Breast epithelium (tissue), 4 donors: ENCODE results near the gene LZIC. TPM values are rescaled to one million over a fixed set of nuclear protein-coding genes. Genes with fewer than 3 reads are reported as not detected.

Experiments used
- DNase-seq, 2 donors: peaks; one replicate each; pipeline ENCODE4 v3.0.0-alpha.2; 2019; ENCODE audit warnings: low spot score in 2 of 2
- H3K27ac ChIP-seq, 2 donors: fragments of 200-600 bp; sonication (generic) in 1 of 2; one replicate each; pipeline ENCODE4 v1.5.1; 2016 to 2019; ENCODE audit warnings: mild to moderate bottlenecking in 1 of 2
- H3K27me3 ChIP-seq, 2 donors: fragments of 200-600 bp; sonication (generic) in 1 of 2; one replicate each; pipeline versions ENCODE4 v1.5.1 to v1.6.0; 2017 to 2019; ENCODE audit warnings: control low read depth in 1 of 2, mild to moderate bottlenecking in 1 of 2
- H3K36me3 ChIP-seq: fragments of 200-600 bp; one replicate; pipeline ENCODE4 v1.5.1; 2019
- H3K4me1 ChIP-seq, 2 donors: fragments of 200-600 bp; sonication (generic); one replicate each; pipeline ENCODE4 v1.5.1; 2016 to 2019; ENCODE audit warnings: control low read depth in 1 of 2
- H3K4me3 ChIP-seq, 3 donors: fragments of 200-600 bp; sonication (generic); 1 replicate in 2 of 3; 2 replicates in 1 of 3; pipeline ENCODE4 v1.5.1; 2016 to 2019; ENCODE audit warnings: mild to moderate bottlenecking in 3 of 3, moderate library complexity in 2 of 3
- H3K9me3 ChIP-seq, 2 donors: fragments of 200-600 bp; sonication (generic) in 1 of 2; one replicate each; pipeline ENCODE4 v1.5.1; 2016 to 2019; ENCODE audit warnings: control low read depth in 1 of 2
- CTCF ChIP-seq, 3 donors: fragments of 450-650 bp; IDR thresholded peaks; one replicate each; pipeline ENCODE4 v1.5.1; 2016 to 2017; ENCODE audit warnings: antibody characterized with exemption in 3 of 3, mild to moderate bottlenecking in 3 of 3, moderate library complexity in 3 of 3
- POLR2A ChIP-seq: fragments of 450-650 bp; IDR thresholded peaks from one replicate; pipeline ENCODE4 v1.6.1; 2016; ENCODE audit warnings: antibody characterized with exemption, mild to moderate bottlenecking, moderate library complexity
- POLR2AphosphoS5 ChIP-seq, 3 donors: sonication (generic); formaldehyde crosslinking; IDR thresholded peaks; one replicate each; pipeline ENCODE4 v1.6.1; 2017; ENCODE audit warnings: antibody characterized with exemption in 3 of 3
- intact Hi-C: fragments of 100-400 bp; cut with DNase I; formaldehyde crosslinking; loops from one replicate; pipeline ENCODE4 v1.15.1; 2023; ENCODE audit warnings: low total_unique reads
- total RNA-seq, 3 donors: library from RNA; depleted of rRNA; stranded (reverse); fragments of >200 nt; gene quantifications; one replicate each; pipeline ENCODE4 v1.1.0, GENCODE V29; 2016

The LZIC gene
- total RNA-seq, result 10 to 100 TPM; 22.3 to 29.3 (median 23.7) TPM

- TF ChIP-seq CTCF (IDR thresholded peaks at IDR 0.05) (peak in 1 of 3 donors; percentile 12), POLR2AphosphoS5 (IDR thresholded peaks at IDR 0.05) (peak; percentile 74 to 90 (median 76)), POLR2A (peak; percentile 48)
- Histone ChIP-seq H3K36me3 (no peaks in the 10 kb centered on the region), H3K4me1 (no peaks in the 10 kb centered on the region), H3K9me3 (no peaks in the 10 kb centered on the region), H3K4me3 (peak within 1 kb of the TSS; percentile 65 to 85 (median 77)), H3K27ac (peak within 1 kb of the TSS; percentile 89 to 95), H3K27me3 (no peaks in the 10 kb centered on the region)
- intact Hi-C loops, result no loop called here
- peak; percentile 84 to 89 for DNase-seq
Observed at GRCh38 chr1:9942939-9943788, at the start of gene LZIC, which contains the start of gene NMNAT1. Gene LZIC, minus strand, starts transcription at chr1:9943391. Its CDS starts 6,772 bp downstream, at chr1:9936619. Gene NMNAT1, plus strand, starts transcription at chr1:9943475. Its CDS starts 28,599 bp downstream, at chr1:9972074.

- Histone ChIP-seq H3K27ac (peak overlapping the region in 1 of 2 donors; percentile 48), H3K9me3 (no peaks in the 10 kb centered on the region), H3K36me3 (no peaks in the 10 kb centered on the region), H3K27me3 (peaks cover 0 to 4% of the 10 kb centered on the region in 2 donors), H3K4me1 (no peaks in the 10 kb centered on the region), H3K4me3 (no peak overlapping the region)
- no peak for DNase-seq
- TF ChIP-seq CTCF (IDR thresholded peaks at IDR 0.05) (no peak), POLR2A (no peak), POLR2AphosphoS5 (IDR thresholded peaks at IDR 0.05) (no peak)
- intact Hi-C loops, result no loop called here
Observed at GRCh38 chr1:9992910-9993309, 49.7 kb upstream of the LZIC start.

GRCh38 chr1:9990944-9991343 is 47.8 kb upstream of the LZIC start:
- H3K4me3 ChIP-seq, result no peak overlapping the region
- intact Hi-C loops, result no loop called here
- no peak for DNase-seq
- H3K9me3 ChIP-seq, result no peaks in the 10 kb centered on the region
- no peaks in the 10 kb centered on the region for H3K27me3 ChIP-seq
- no peaks in the 10 kb centered on the region for H3K4me1 ChIP-seq
- TF ChIP-seq POLR2A, result no peak
- no peak for TF ChIP-seq POLR2AphosphoS5 (IDR thresholded peaks at IDR 0.05)
- TF ChIP-seq CTCF (IDR thresholded peaks at IDR 0.05), result no peak
- H3K27ac ChIP-seq, result peak overlapping the region in 1 of 2 donors; percentile 69
- no peaks in the 10 kb centered on the region for H3K36me3 ChIP-seq

GRCh38 chr1:9989773-9990172 is 46.6 kb upstream of the LZIC start:
- no peak for TF ChIP-seq POLR2A
- TF ChIP-seq POLR2AphosphoS5 (IDR thresholded peaks at IDR 0.05), result no peak
- no peak for TF ChIP-seq CTCF (IDR thresholded peaks at IDR 0.05)
- DNase-seq, result no peak
- H3K4me1 ChIP-seq, result no peaks in the 10 kb centered on the region
- no peaks in the 10 kb centered on the region for H3K9me3 ChIP-seq
- H3K36me3 ChIP-seq, result no peaks in the 10 kb centered on the region
- H3K27me3 ChIP-seq, result no peaks in the 10 kb centered on the region
- H3K4me3 ChIP-seq, result no peak overlapping the region
- H3K27ac ChIP-seq, result peak overlapping the region in 1 of 2 donors; percentile 69
- intact Hi-C loops, result no loop called here

GRCh38 chr1:9985001-9985400 is 41.8 kb upstream of the LZIC start:
- no peaks in the 10 kb centered on the region for H3K27me3 ChIP-seq
- intact Hi-C loops, result no loop called here
- H3K27ac ChIP-seq, result peak overlapping the region in 1 of 2 donors; percentile 55
- no peak for DNase-seq
- TF ChIP-seq CTCF (IDR thresholded peaks at IDR 0.05) (no peak), POLR2AphosphoS5 (IDR thresholded peaks at IDR 0.05) (no peak), POLR2A (no peak)
- H3K4me1 ChIP-seq, result no peaks in the 10 kb centered on the region
- H3K4me3 ChIP-seq, result no peak overlapping the region
- H3K36me3 ChIP-seq, result no peaks in the 10 kb centered on the region
- H3K9me3 ChIP-seq, result no peaks in the 10 kb centered on the region
